AG04449 (cell line): ENCODE measurements around the gene MDM4.

Experiments
- CTCF ChIA-PET: fragments of 350-600 bp; formaldehyde crosslinking; extraction: SDS; loops from one replicate; lab custom pipeline; 2021; ENCODE audit warnings: antibody characterized with exemption; lab: Yijun Ruan, JAX
- POLR2A ChIA-PET: fragments of 400-600, 350-600 bp; formaldehyde crosslinking; extraction: SDS; loops from one replicate; lab custom pipeline; 2020; ENCODE audit warnings: antibody characterized with exemption, inconsistent platforms; lab: Yijun Ruan, JAX
- DNase-seq: peaks from one replicate; pipeline ENCODE4 v3.0.0-alpha.2; 2010; ENCODE audit warnings: low read depth, low spot score
- H3K4me3 ChIP-seq: 2 replicates; pipeline ENCODE4 v1.5.1; 2011; ENCODE audit warnings: low read depth, mild to moderate bottlenecking, control low read depth, low read length
- CTCF ChIP-seq: IDR thresholded peaks from one replicate; pipeline ENCODE4 v1.5.1; 2011; ENCODE audit warnings: mild to moderate bottlenecking, moderate library complexity, low read length, control low read depth, inconsistent platforms; ENCODE audit not compliant: insufficient read depth; ENCODE audit errors: missing control alignments

MDM4 gene

GRCh38 chr1:204588826-204589225, 72.6 kb downstream of the MDM4 start:
- POLR2A ChIA-PET, result interaction anchor here (1.0 kb wide), 1 partner anchor 172 kb away, joined by 3 read pairs; no protein-coding TSS in a partner anchor
- TF ChIP-seq CTCF, result no peak
- no peak overlapping the region for H3K4me3 ChIP-seq
- no peak for DNase-seq
- CTCF ChIA-PET, result interaction anchor here (0.8 to 2.6 kb wide), 8 partner anchors 7 to 255 kb away, joined by 3 to 18 read pairs (median 3); no protein-coding TSS in a partner anchor

- ChIA-PET CTCF (interaction anchor here (0.8 to 2.6 kb wide), 8 partner anchors 8 to 219 kb away, joined by 3 to 18 read pairs (median 3); no protein-coding TSS in a partner anchor), POLR2A (interaction anchor here (1.0 kb wide), 1 partner anchor 172 kb away, joined by 3 read pairs; no protein-coding TSS in a partner anchor)
- no peak for DNase-seq
- no peak for TF ChIP-seq CTCF
- no peak overlapping the region for H3K4me3 ChIP-seq
These were observed 73.3 kb downstream of the MDM4 start for GRCh38 chr1:204589409-204590038.

- DNase-seq, result no peak
- no peak overlapping the region for H3K4me3 ChIP-seq
- ChIA-PET POLR2A (interaction anchor here (0.5 kb wide), 1 partner anchor 19 kb away, joined by 5 read pairs; no protein-coding TSS in a partner anchor), CTCF (interaction anchor here (0.9 to 2.3 kb wide), 4 partner anchors 17 to 216 kb away, joined by 3 to 17 read pairs (median 5); no protein-coding TSS in a partner anchor)
- TF ChIP-seq CTCF, result no peak
These were observed 75.4 kb downstream of the MDM4 start for GRCh38 chr1:204591473-204592090.

- TF ChIP-seq CTCF, result no peak
- ChIA-PET POLR2A (interaction anchor here (0.5 kb wide), 1 partner anchor 20 kb away, joined by 5 read pairs; no protein-coding TSS in a partner anchor), CTCF (interaction anchor here (0.9 to 2.3 kb wide), 4 partner anchors 18 to 215 kb away, joined by 3 to 17 read pairs (median 5); no protein-coding TSS in a partner anchor)
- no peak overlapping the region for H3K4me3 ChIP-seq
- no peak for DNase-seq
These were observed 76.2 kb downstream of the MDM4 start for GRCh38 chr1:204592246-204592948.

GRCh38 chr1:204598319-204598969, 82.2 kb downstream of the MDM4 start:
- H3K4me3 ChIP-seq, result no peak overlapping the region
- TF ChIP-seq CTCF, result no peak
- ChIA-PET CTCF (interaction anchor here (1.1 to 3.2 kb wide), 2 partner anchors 12 to 209 kb away, joined by 3 to 11 read pairs; no protein-coding TSS in a partner anchor), POLR2A (no interaction called here)
- DNase-seq, result no peak
